Ascending aorta (tissue), 2 donors: ENCODE measurements around the gene UCK1. TPM values are rescaled to one million over a fixed set of nuclear protein-coding genes. Genes with fewer than 3 reads are reported as not detected.
"Not testable (repeated sequence)": the region's sequence is repeated elsewhere in the genome, so short reads cannot be mapped to it uniquely, and the experiment has no call there.

ENCODE experiments used
- DNase-seq, 2 donors: peaks; one replicate each; pipeline ENCODE4 v3.0.0-alpha.2; 2019; ENCODE audit warnings: low spot score in 2 of 2
- H3K27ac ChIP-seq, 2 donors: fragments of 200-600 bp; sonication (generic); one replicate each; pipeline ENCODE4 v1.5.1; 2016 to 2017; ENCODE audit warnings: mild to moderate bottlenecking in 1 of 2
- H3K27me3 ChIP-seq: fragments of 200-600 bp; sonication (generic); one replicate; pipeline ENCODE4 v1.5.1; 2017
- H3K36me3 ChIP-seq, 2 donors: fragments of 200-600 bp; sonication (generic); one replicate each; pipeline ENCODE4 v1.5.1; 2016
- H3K4me1 ChIP-seq, 2 donors: fragments of 200-600 bp; sonication (generic); one replicate each; pipeline ENCODE4 v1.5.1; 2016 to 2017; ENCODE audit warnings: mild to moderate bottlenecking in 1 of 2
- H3K4me3 ChIP-seq, 2 donors: fragments of 200-600 bp; sonication (generic); one replicate each; pipeline ENCODE4 v1.5.1; 2016 to 2017; ENCODE audit warnings: mild to moderate bottlenecking in 1 of 2
- H3K9me3 ChIP-seq, 2 donors: fragments of 200-600 bp; sonication (generic); one replicate each; pipeline ENCODE4 v1.5.1; 2016
- CTCF ChIP-seq, 3 experiments: fragments of 200-600 bp in 2 of 3; fragments of 450-650 bp in 1 of 3; sonication (generic) in 2 of 3; IDR thresholded peaks; one replicate each; pipeline ENCODE4 v1.5.1; 2016 to 2019; ENCODE audit warnings: antibody characterized with exemption in 3 of 3, mild to moderate bottlenecking in 1 of 3, moderate library complexity in 1 of 3
- intact Hi-C: fragments of 100-400 bp; cut with DNase I; formaldehyde crosslinking; loops from one replicate; pipeline ENCODE4 v1.15.1; 2023
- total RNA-seq: library from RNA; depleted of rRNA; stranded (reverse); fragments of >200 nt; gene quantifications from one replicate; pipeline ENCODE4 v1.1.0, GENCODE V29; 2016

The UCK1 gene
- total RNA-seq, 1 donor from 2014 or later = 39.8 TPM

GRCh38 chr9:131554843-131555351 is 23.8 kb upstream of the UCK1 start:
- H3K36me3 ChIP-seq = no peaks in the 10 kb centered on the region
- peaks cover 13% of the 10 kb centered on the region for H3K27me3 ChIP-seq
- no peak for DNase-seq
- intact Hi-C loops = no loop called here
- H3K4me1 ChIP-seq = no peaks in the 10 kb centered on the region
- TF ChIP-seq CTCF (IDR thresholded peaks at IDR 0.05) = no peak
- H3K4me3 ChIP-seq = no peak overlapping the region
- no peak overlapping the region for H3K27ac ChIP-seq
- H3K9me3 ChIP-seq = no peaks in the 10 kb centered on the region

GRCh38 chr9:131554087-131554842 is 23.2 kb upstream of the UCK1 start:
- peaks cover 13% of the 10 kb centered on the region for H3K27me3 ChIP-seq
- TF ChIP-seq CTCF (IDR thresholded peaks at IDR 0.05) = no peak
- no peak for DNase-seq
- H3K4me3 ChIP-seq = no peak overlapping the region
- no peaks in the 10 kb centered on the region for H3K36me3 ChIP-seq
- H3K27ac ChIP-seq = no peak overlapping the region
- H3K4me1 ChIP-seq = no peaks in the 10 kb centered on the region
- H3K9me3 ChIP-seq = no peaks in the 10 kb centered on the region
- intact Hi-C loops = no loop called here

- Histone ChIP-seq H3K36me3 (no peaks in the 10 kb centered on the region), H3K27ac (no peak overlapping the region), H3K9me3 (no peaks in the 10 kb centered on the region), H3K27me3 (peaks cover 13% of the 10 kb centered on the region), H3K4me1 (no peaks in the 10 kb centered on the region), H3K4me3 (no peak overlapping the region)
- no peak for TF ChIP-seq CTCF (IDR thresholded peaks at IDR 0.05)
- intact Hi-C loops = no loop called here
- no peak for DNase-seq
Measured at GRCh38 chr9:131552030-131552429, 21.0 kb upstream of the UCK1 start.

- H3K27ac ChIP-seq, H3K36me3 ChIP-seq, H3K9me3 ChIP-seq, intact Hi-C loops, H3K4me3 ChIP-seq, DNase-seq: not testable (repeated sequence)
- peaks cover 13% of the 10 kb centered on the region for H3K27me3 ChIP-seq
- peaks cover 0 to 11% of the 10 kb centered on the region in 2 donors for H3K4me1 ChIP-seq
Measured at GRCh38 chr9:131550465-131550864, 19.4 kb upstream of the UCK1 start.

GRCh38 chr9:131549186-131549585 is 18.1 kb upstream of the UCK1 start:
- H3K27ac ChIP-seq, intact Hi-C loops, H3K9me3 ChIP-seq, H3K36me3 ChIP-seq, DNase-seq, H3K4me3 ChIP-seq, H3K27me3 ChIP-seq: not testable (repeated sequence)
- peaks cover 0 to 11% of the 10 kb centered on the region in 2 donors for H3K4me1 ChIP-seq

GRCh38 chr9:131546336-131547084 is 15.4 kb upstream of the UCK1 start:
- Histone ChIP-seq H3K27ac (no peak overlapping the region), H3K4me3 (peak overlapping the region; percentile 51 to 52), H3K9me3 (peaks cover 10 to 26% of the 10 kb centered on the region in 2 donors), H3K4me1 (peaks cover 0 to 11% of the 10 kb centered on the region in 2 donors), H3K36me3 (no peaks in the 10 kb centered on the region), H3K27me3 (no peaks in the 10 kb centered on the region)
- intact Hi-C loops = no loop called here
- TF ChIP-seq CTCF (IDR thresholded peaks at IDR 0.05) = no peak
- no peak for DNase-seq
